Activated CD8-positive, alpha-beta memory T cell treated with anti-CD3 and anti-CD28 coated beads, Interleukin-2, amount 10 ng/mL, durations not matched to agents 7 days and 5 days (primary cell): Measurements from ENCODE around the gene ZNF416. TPM values are rescaled to one million over a fixed set of nuclear protein-coding genes. Genes with fewer than 3 reads are reported as not detected.
A peak's percentile ranks its signal among the peaks of the same experiment; 100 is the strongest.

ENCODE experiments used
- ATAC-seq: fragments of 150-1000 bp; cut with Tn5 transposase; one replicate; pipeline ENCODE4 v1.10.0; 2021; ENCODE audit warnings: moderate library complexity
- CTCF ChIA-PET: fragments of 350-600 bp; sonication (Branson Sonifier 250); formaldehyde crosslinking; loops from one replicate; lab custom pipeline; 2021; ENCODE audit warnings: antibody characterized with exemption; lab: Charles Lee
- DNase-seq: peaks from one replicate; pipeline ENCODE4 v3.0.0-alpha.2; 2020
- H3K27ac Mint-ChIP-seq: one replicate; pipeline ENCODE4 v1.8.0; 2021; ENCODE audit warnings: mild to moderate bottlenecking, mixed read lengths
- H3K27me3 Mint-ChIP-seq: one replicate; pipeline ENCODE4 v1.8.0; 2021; ENCODE audit warnings: mixed read lengths
- H3K36me3 Mint-ChIP-seq: one replicate; pipeline ENCODE4 v1.8.0; 2021; ENCODE audit warnings: mild to moderate bottlenecking, mixed read lengths
- H3K4me1 Mint-ChIP-seq: one replicate; pipeline ENCODE4 v1.8.0; 2021; ENCODE audit warnings: mixed read lengths
- H3K4me3 Mint-ChIP-seq: one replicate; pipeline ENCODE4 v1.8.0; 2021; ENCODE audit warnings: mild to moderate bottlenecking, moderate library complexity, mixed read lengths
- H3K9me3 Mint-ChIP-seq: one replicate; pipeline ENCODE4 v1.8.0; 2022; ENCODE audit warnings: low read depth, mixed read lengths
- total RNA-seq, 2 experiments: library from RNA; stranded (reverse); gene quantifications; one replicate each; pipeline ENCODE4 v1.2.3, GENCODE V29; 2021

ZNF416 gene
- total RNA-seq, 2 experiments from 2014 or later = 5.3 to 5.7 TPM

- Mint-ChIP-seq H3K4me3 (peak overlapping the region; percentile 87), H3K4me1 (peaks cover 29% of the 10 kb centered on the region), H3K27ac (peak overlapping the region; percentile 88), H3K27me3 (no peaks in the 10 kb centered on the region), H3K9me3 (peaks cover 30% of the 10 kb centered on the region), H3K36me3 (peaks cover 49% of the 10 kb centered on the region)
- no peak for DNase-seq
- CTCF ChIA-PET = interaction anchor here (1.7 kb wide), 1 partner anchor 193 kb away, joined by 4 read pairs; the partner anchor contains the start of gene ZNF548
- ATAC-seq = no peak
Observed at GRCh38 chr19:57583104-57583520, 4.4 kb upstream of the ZNF416 start.

- Mint-ChIP-seq H3K4me1 (peaks cover 12% of the 10 kb centered on the region), H3K27ac (no peak overlapping the region), H3K36me3 (peaks cover 68% of the 10 kb centered on the region), H3K27me3 (no peaks in the 10 kb centered on the region), H3K4me3 (no peak overlapping the region), H3K9me3 (peaks cover 42% of the 10 kb centered on the region)
- no peak for ATAC-seq
- no peak for DNase-seq
- CTCF ChIA-PET = no interaction called here
Observed at GRCh38 chr19:57576661-57577060, 2.0 kb downstream of the ZNF416 start.

GRCh38 chr19:57572415-57572947, 6.2 kb downstream of the ZNF416 start:
- CTCF ChIA-PET = no interaction called here
- no peak overlapping the region for H3K27ac Mint-ChIP-seq
- H3K27me3 Mint-ChIP-seq = no peaks in the 10 kb centered on the region
- peaks cover 65% of the 10 kb centered on the region for H3K36me3 Mint-ChIP-seq
- H3K4me1 Mint-ChIP-seq = peaks cover 3% of the 10 kb centered on the region
- DNase-seq = no peak
- H3K4me3 Mint-ChIP-seq = no peak overlapping the region
- no peak for ATAC-seq
- peaks cover 48% of the 10 kb centered on the region for H3K9me3 Mint-ChIP-seq

GRCh38 chr19:57570707-57571106, 8.0 kb downstream of the ZNF416 start:
- CTCF ChIA-PET = no interaction called here

GRCh38 chr19:57566396-57567265, 12.1 kb downstream of the ZNF416 start:
- Mint-ChIP-seq H3K27me3 (no peaks in the 10 kb centered on the region), H3K4me1 (no peaks in the 10 kb centered on the region), H3K27ac (no peak overlapping the region), H3K36me3 (peaks cover 16% of the 10 kb centered on the region), H3K4me3 (no peak overlapping the region), H3K9me3 (peaks cover 40% of the 10 kb centered on the region)
- CTCF ChIA-PET = no interaction called here
- DNase-seq (peak; percentile 34), ATAC-seq (no peak)

More at GRCh38 chr19:57570707-57571106, 8.0 kb downstream of the ZNF416 start:
- H3K27ac Mint-ChIP-seq = no peak overlapping the region
- H3K36me3 Mint-ChIP-seq = peaks cover 54% of the 10 kb centered on the region
- peaks cover 56% of the 10 kb centered on the region for H3K9me3 Mint-ChIP-seq
- H3K4me3 Mint-ChIP-seq = no peak overlapping the region
- no peaks in the 10 kb centered on the region for H3K27me3 Mint-ChIP-seq
- ATAC-seq = no peak
- H3K4me1 Mint-ChIP-seq = no peaks in the 10 kb centered on the region
- DNase-seq = no peak

GRCh38 chr19:57563547-57563946, 15.2 kb downstream of the ZNF416 start:
- peaks cover 16% of the 10 kb centered on the region for H3K4me1 Mint-ChIP-seq
- H3K9me3 Mint-ChIP-seq = peaks cover 32% of the 10 kb centered on the region
- DNase-seq = no peak
- peaks cover 19% of the 10 kb centered on the region for H3K36me3 Mint-ChIP-seq
- no peak overlapping the region for H3K27ac Mint-ChIP-seq
- H3K4me3 Mint-ChIP-seq = no peak overlapping the region
- CTCF ChIA-PET = no interaction called here
- no peaks in the 10 kb centered on the region for H3K27me3 Mint-ChIP-seq
- no peak for ATAC-seq

GRCh38 chr19:57560049-57560491, 18.6 kb downstream of the ZNF416 start:
- CTCF ChIA-PET = no interaction called here
- no peak for DNase-seq
- Mint-ChIP-seq H3K27ac (peak overlapping the region; percentile 90), H3K9me3 (peaks cover 25% of the 10 kb centered on the region), H3K36me3 (peaks cover 45% of the 10 kb centered on the region), H3K4me1 (peaks cover 25% of the 10 kb centered on the region), H3K4me3 (peak overlapping the region; percentile 93), H3K27me3 (no peaks in the 10 kb centered on the region)
- no peak for ATAC-seq

- Mint-ChIP-seq H3K27me3 (no peaks in the 10 kb centered on the region), H3K9me3 (peaks cover 27% of the 10 kb centered on the region), H3K4me1 (peaks cover 25% of the 10 kb centered on the region), H3K27ac (peak within 1 kb of the TSS; percentile 90), H3K36me3 (peaks cover 51% of the 10 kb centered on the region), H3K4me3 (peak within 1 kb of the TSS; percentile 93)
- CTCF ChIA-PET = no interaction called here
- ATAC-seq (peak; percentile 99), DNase-seq (peak; percentile 90)
Observed at GRCh38 chr19:57559404-57560025, 19.2 kb downstream of the ZNF416 start, which contains the start of gene ZNF550. Gene ZNF550, minus strand, starts transcription at chr19:57559863. Its CDS starts 181 bp downstream, at chr19:57559682.

- H3K36me3 Mint-ChIP-seq = peaks cover 56% of the 10 kb centered on the region
Observed at GRCh38 chr19:57559008-57559403, 19.7 kb downstream of the ZNF416 start.

GRCh38 chr19:57558525-57558924, 20.2 kb downstream of the ZNF416 start:
- Mint-ChIP-seq H3K27me3 (no peaks in the 10 kb centered on the region), H3K4me3 (peak overlapping the region; percentile 93), H3K9me3 (peaks cover 27% of the 10 kb centered on the region), H3K27ac (peak overlapping the region; percentile 90), H3K4me1 (peaks cover 25% of the 10 kb centered on the region), H3K36me3 (peaks cover 61% of the 10 kb centered on the region)
- ATAC-seq (no peak), DNase-seq (no peak)
- CTCF ChIA-PET = no interaction called here

More at GRCh38 chr19:57559008-57559403, 19.7 kb downstream of the ZNF416 start:
- Mint-ChIP-seq H3K27me3 (no peaks in the 10 kb centered on the region), H3K9me3 (peaks cover 29% of the 10 kb centered on the region), H3K4me1 (peaks cover 25% of the 10 kb centered on the region), H3K27ac (peak overlapping the region; percentile 90), H3K4me3 (peak overlapping the region; percentile 93)
- ATAC-seq = peak; percentile 33
- DNase-seq = peak; percentile 43
- CTCF ChIA-PET = no interaction called here

GRCh38 chr19:57557659-57558058, 21.1 kb downstream of the ZNF416 start:
- Mint-ChIP-seq H3K4me3 (no peak overlapping the region), H3K36me3 (peaks cover 69% of the 10 kb centered on the region), H3K9me3 (peaks cover 26% of the 10 kb centered on the region), H3K4me1 (peaks cover 25% of the 10 kb centered on the region), H3K27me3 (no peaks in the 10 kb centered on the region), H3K27ac (no peak overlapping the region)
- no peak for DNase-seq
- CTCF ChIA-PET = no interaction called here
- no peak for ATAC-seq

- Mint-ChIP-seq H3K27me3 (no peaks in the 10 kb centered on the region), H3K4me1 (no peaks in the 10 kb centered on the region), H3K27ac (no peak overlapping the region), H3K9me3 (peaks cover 57% of the 10 kb centered on the region), H3K4me3 (no peak overlapping the region), H3K36me3 (peaks cover 96% of the 10 kb centered on the region)
- CTCF ChIA-PET = no interaction called here
- ATAC-seq = no peak
- no peak for DNase-seq
Observed at GRCh38 chr19:57552432-57552831, 26.3 kb downstream of the ZNF416 start.

- CTCF ChIA-PET = no interaction called here
- Mint-ChIP-seq H3K4me3 (no peak overlapping the region), H3K27ac (no peak overlapping the region), H3K9me3 (peaks cover 57% of the 10 kb centered on the region), H3K36me3 (peaks cover 93% of the 10 kb centered on the region), H3K27me3 (no peaks in the 10 kb centered on the region), H3K4me1 (no peaks in the 10 kb centered on the region)
- ATAC-seq = no peak
- DNase-seq = no peak
Observed at GRCh38 chr19:57546513-57546912, 32.2 kb downstream of the ZNF416 start.
